ENCODE measurements around the gene SEC16A. TPM values are rescaled to one million over a fixed set of nuclear protein-coding genes. Genes with fewer than 3 reads are reported as not detected.
"Not testable (repeated sequence)": the region's sequence is repeated elsewhere in the genome, so short reads cannot be mapped to it uniquely, and the experiment has no call there.

SEC16A gene
- total and polyA plus RNA-seq, 4 donors, result 25.1 to 60.9 (median 45.1) TPM

DNA sequence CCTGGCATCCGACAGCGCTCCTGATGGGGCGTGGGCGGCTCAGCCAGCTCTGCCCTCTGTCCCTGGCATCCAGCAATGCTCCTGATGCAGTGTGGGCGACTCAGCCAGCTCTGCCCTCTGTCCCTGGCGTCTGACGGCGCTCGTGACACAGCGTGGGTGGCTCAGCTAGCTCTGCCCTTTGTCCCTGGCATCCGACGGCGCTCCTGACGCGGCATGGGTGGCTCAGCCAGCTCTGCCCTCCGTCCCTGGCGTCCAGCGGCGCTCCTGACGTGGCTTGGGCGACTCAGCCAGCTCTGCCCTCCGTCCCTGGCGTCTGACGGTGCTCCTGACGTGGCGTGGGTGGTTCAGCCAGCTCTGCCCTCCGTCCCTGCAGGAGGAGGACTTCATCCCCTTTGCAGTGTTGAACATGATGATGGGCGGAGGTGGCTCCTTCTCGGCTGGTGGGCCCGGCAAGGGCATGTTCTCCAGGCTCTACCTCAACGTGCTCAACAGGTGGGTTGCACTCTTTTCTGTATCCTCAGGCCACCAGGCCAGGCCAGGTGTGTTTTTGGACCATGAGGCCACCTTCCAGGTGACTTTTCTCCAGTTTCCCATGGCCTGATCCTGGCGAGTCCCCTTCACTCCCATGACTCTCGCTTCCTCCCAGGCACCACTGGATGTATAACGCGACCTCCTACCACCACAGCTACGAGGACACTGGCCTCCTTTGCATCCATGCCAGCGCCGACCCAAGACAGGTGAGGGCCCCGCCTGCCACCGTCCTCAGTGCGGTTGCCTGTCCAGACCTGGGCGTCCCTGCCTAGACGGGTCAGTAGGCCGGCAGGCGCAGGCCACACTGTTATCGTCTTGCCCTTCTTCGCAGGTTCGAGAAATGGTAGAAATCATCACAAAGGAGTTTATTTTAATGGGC, 64.4 kb downstream of the SEC16A start:
- H3K36me3 ChIP-seq (ENCODE audit: control insufficient read depth, insufficient read depth, low read length), result peaks cover 99% of the 10 kb centered on the region

GRCh38 chr9:136416914-136417313, 65.9 kb downstream of the SEC16A start:
- Histone ChIP-seq H3K36me3 (ENCODE audit: control insufficient read depth, insufficient read depth, low read length) (peaks cover 91% of the 10 kb centered on the region), H3K27me3 (ENCODE audit: control insufficient read depth, insufficient read depth, low read length) (no peaks in the 10 kb centered on the region), H3K9me3 (ENCODE audit: control insufficient read depth, insufficient read depth, low read length) (no peaks in the 10 kb centered on the region), H3K4me3 (ENCODE audit: low read depth, low read length) (no peak overlapping the region), H3K27ac (ENCODE audit: low read depth, low read length) (no peak overlapping the region), H3K4me1 (ENCODE audit: control insufficient read depth, insufficient read depth, low read length) (peaks cover 12% of the 10 kb centered on the region)
- WGBS (ENCODE audit: insufficient coverage), result 97% methylated on average over 19 of the region's 19 CpGs
- DNase-seq (ENCODE audit: low read depth in 4 of 6, low spot score in 6 of 6), result no peak

More for the DNA sequence above, 64.4 kb downstream of the SEC16A start:
- no peak for DNase-seq (ENCODE audit: low read depth in 4 of 6, low spot score in 6 of 6)
- H3K9me3 ChIP-seq (ENCODE audit: control insufficient read depth, insufficient read depth, low read length), result no peaks in the 10 kb centered on the region
- no peak overlapping the region for H3K27ac ChIP-seq (ENCODE audit: low read depth, low read length)
- H3K4me3 ChIP-seq (ENCODE audit: low read depth, low read length), result no peak overlapping the region
- WGBS (ENCODE audit: insufficient coverage), result 94% methylated on average over 48 of the region's 48 CpGs
- H3K27me3 ChIP-seq (ENCODE audit: control insufficient read depth, insufficient read depth, low read length), result no peaks in the 10 kb centered on the region
- peaks cover 5% of the 10 kb centered on the region for H3K4me1 ChIP-seq (ENCODE audit: control insufficient read depth, insufficient read depth, low read length)

- 100% methylated on average over 7 of the region's 8 CpGs for WGBS (ENCODE audit: insufficient coverage)
Measured at GRCh38 chr9:136416427-136416826, 66.4 kb downstream of the SEC16A start.

DNA sequence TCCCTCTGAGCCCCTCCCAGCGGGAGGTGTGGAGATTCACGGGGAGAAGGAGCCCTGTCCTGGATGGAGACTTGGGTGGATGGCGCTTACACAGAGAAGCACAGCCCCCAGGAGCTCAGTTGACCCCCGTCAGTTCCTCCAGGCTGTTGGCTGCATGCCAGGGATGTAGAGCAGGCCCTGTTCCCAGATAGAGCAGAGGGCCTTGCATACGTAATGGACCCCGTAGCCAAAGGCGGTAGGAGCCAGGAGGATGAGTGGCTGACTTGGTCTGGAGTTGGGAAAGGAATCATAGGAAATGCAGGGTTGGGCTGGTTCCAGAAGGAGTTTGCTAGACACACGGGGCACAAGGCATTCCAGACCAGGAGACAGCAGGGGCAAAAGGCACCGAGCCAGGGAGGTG, 69.9 kb downstream of the SEC16A start:
- peak in 3 of 6 donors; percentile 23 to 70 (median 54) for DNase-seq (ENCODE audit: low read depth in 4 of 6, low spot score in 6 of 6)
- Histone ChIP-seq H3K27me3 (ENCODE audit: control insufficient read depth, insufficient read depth, low read length) (no peaks in the 10 kb centered on the region), H3K9me3 (ENCODE audit: control insufficient read depth, insufficient read depth, low read length) (no peaks in the 10 kb centered on the region), H3K4me1 (ENCODE audit: control insufficient read depth, insufficient read depth, low read length) (peaks cover 40% of the 10 kb centered on the region), H3K27ac (ENCODE audit: low read depth, low read length) (no peak overlapping the region), H3K36me3 (ENCODE audit: control insufficient read depth, insufficient read depth, low read length) (peaks cover 60% of the 10 kb centered on the region), H3K4me3 (ENCODE audit: low read depth, low read length) (no peak overlapping the region)
- 37% methylated on average over 9 of the region's 9 CpGs for WGBS (ENCODE audit: insufficient coverage)

More at GRCh38 chr9:136416427-136416826, 66.4 kb downstream of the SEC16A start:
- H3K27me3 ChIP-seq (ENCODE audit: control insufficient read depth, insufficient read depth, low read length), result no peaks in the 10 kb centered on the region
- peaks cover 86% of the 10 kb centered on the region for H3K36me3 ChIP-seq (ENCODE audit: control insufficient read depth, insufficient read depth, low read length)
- peaks cover 16% of the 10 kb centered on the region for H3K4me1 ChIP-seq (ENCODE audit: control insufficient read depth, insufficient read depth, low read length)
- no peak for DNase-seq (ENCODE audit: low read depth in 4 of 6, low spot score in 6 of 6)
- no peak overlapping the region for H3K27ac ChIP-seq (ENCODE audit: low read depth, low read length)
- no peak overlapping the region for H3K4me3 ChIP-seq (ENCODE audit: low read depth, low read length)
- no peaks in the 10 kb centered on the region for H3K9me3 ChIP-seq (ENCODE audit: control insufficient read depth, insufficient read depth, low read length)

- DNase-seq (ENCODE audit: low read depth in 4 of 6, low spot score in 6 of 6), result no peak
- peaks cover 59% of the 10 kb centered on the region for H3K36me3 ChIP-seq (ENCODE audit: control insufficient read depth, insufficient read depth, low read length)
- H3K27ac ChIP-seq (ENCODE audit: low read depth, low read length), result no peak overlapping the region
- H3K4me1 ChIP-seq (ENCODE audit: control insufficient read depth, insufficient read depth, low read length), result peaks cover 40% of the 10 kb centered on the region
- peak overlapping the region; percentile 95 for H3K4me3 ChIP-seq (ENCODE audit: low read depth, low read length)
- no peaks in the 10 kb centered on the region for H3K9me3 ChIP-seq (ENCODE audit: control insufficient read depth, insufficient read depth, low read length)
- 66% methylated on average over 4 of the region's 4 CpGs for WGBS (ENCODE audit: insufficient coverage)
- no peaks in the 10 kb centered on the region for H3K27me3 ChIP-seq (ENCODE audit: control insufficient read depth, insufficient read depth, low read length)
Measured at GRCh38 chr9:136411378-136411777, 71.5 kb downstream of the SEC16A start.

GRCh38 chr9:136410500-136411287, 72.1 kb downstream of the SEC16A start, which contains the start of the genes ENTR1 and PMPCA:
Gene ENTR1 (minus strand): TSS chr9:136410614. CDS start chr9:136410397, 217 bp downstream.
Gene PMPCA (plus strand): TSS chr9:136410658. CDS start chr9:136410669, 11 bp downstream.
- under 1% methylated on average over 80 of the region's 83 CpGs for WGBS (ENCODE audit: insufficient coverage)
- Histone ChIP-seq H3K9me3 (ENCODE audit: control insufficient read depth, insufficient read depth, low read length) (no peaks in the 10 kb centered on the region), H3K36me3 (ENCODE audit: control insufficient read depth, insufficient read depth, low read length) (peaks cover 59% of the 10 kb centered on the region), H3K4me3 (ENCODE audit: low read depth, low read length) (peak within 1 kb of the TSS; percentile 95), H3K27me3 (ENCODE audit: control insufficient read depth, insufficient read depth, low read length) (no peaks in the 10 kb centered on the region), H3K27ac (ENCODE audit: low read depth, low read length) (peak within 1 kb of the TSS; percentile 69), H3K4me1 (ENCODE audit: control insufficient read depth, insufficient read depth, low read length) (peaks cover 40% of the 10 kb centered on the region)
- peak; percentile 64 to 97 (median 84) for DNase-seq (ENCODE audit: low read depth in 4 of 6, low spot score in 6 of 6)

DNA sequence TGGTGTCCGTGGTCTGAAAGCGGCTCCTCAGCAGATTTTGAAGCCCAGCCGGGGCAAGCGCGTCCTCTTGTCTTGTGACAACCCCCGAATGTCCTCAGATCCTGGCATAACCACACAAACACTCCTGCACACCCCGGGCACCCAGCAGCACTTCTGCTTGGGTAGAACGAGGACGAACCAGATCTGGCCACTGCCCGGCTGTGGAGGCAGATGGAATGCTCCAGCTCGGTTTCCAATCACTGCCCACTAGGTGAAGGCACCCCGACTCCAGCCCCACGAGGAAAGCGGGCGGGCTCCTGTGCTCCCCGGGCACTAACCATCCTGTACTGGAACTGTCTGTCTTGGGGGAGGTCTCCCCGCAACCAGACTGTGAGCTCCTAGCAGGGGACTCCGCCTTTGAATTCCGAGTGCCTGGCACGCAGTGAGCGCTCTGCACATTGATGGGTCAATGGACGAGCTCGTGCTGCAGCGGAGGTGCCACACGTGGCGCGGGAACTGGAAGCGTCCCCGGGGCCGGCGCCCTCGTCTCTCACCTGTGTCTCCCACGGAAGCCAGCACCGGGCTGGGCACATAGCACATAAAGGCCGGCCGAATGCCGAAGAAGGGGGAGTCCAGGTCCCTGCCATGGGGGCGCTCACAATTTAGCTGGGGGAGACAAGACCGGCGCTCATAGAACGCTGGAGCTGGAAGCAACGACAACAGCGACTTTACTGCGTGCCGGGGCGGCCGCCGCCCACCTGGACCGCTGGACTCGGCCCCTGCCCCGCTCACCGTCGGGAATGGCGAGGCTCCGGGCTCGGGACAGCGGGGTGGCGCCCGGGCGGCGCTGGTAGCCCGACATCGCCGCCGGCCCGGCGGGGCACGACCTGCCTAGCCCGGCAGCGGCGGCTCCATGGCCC, 73.0 kb downstream of the SEC16A start:
- H3K27me3 ChIP-seq (ENCODE audit: control insufficient read depth, insufficient read depth, low read length), result no peaks in the 10 kb centered on the region
- 10% methylated on average over 71 of the region's 71 CpGs for WGBS (ENCODE audit: insufficient coverage)
- no peak overlapping the region for H3K27ac ChIP-seq (ENCODE audit: low read depth, low read length)
- peaks cover 40% of the 10 kb centered on the region for H3K4me1 ChIP-seq (ENCODE audit: control insufficient read depth, insufficient read depth, low read length)
- peaks cover 59% of the 10 kb centered on the region for H3K36me3 ChIP-seq (ENCODE audit: control insufficient read depth, insufficient read depth, low read length)
- no peaks in the 10 kb centered on the region for H3K9me3 ChIP-seq (ENCODE audit: control insufficient read depth, insufficient read depth, low read length)
- peak overlapping the region; percentile 65 for H3K4me3 ChIP-seq (ENCODE audit: low read depth, low read length)
- peak in 2 of 6 donors; percentile 37 to 41 for DNase-seq (ENCODE audit: low read depth in 4 of 6, low spot score in 6 of 6)

- Histone ChIP-seq H3K27me3 (ENCODE audit: control insufficient read depth, insufficient read depth, low read length) (no peaks in the 10 kb centered on the region), H3K27ac (ENCODE audit: low read depth, low read length) (no peak overlapping the region), H3K4me3 (ENCODE audit: low read depth, low read length) (no peak overlapping the region), H3K36me3 (ENCODE audit: control insufficient read depth, insufficient read depth, low read length) (peaks cover 57% of the 10 kb centered on the region), H3K9me3 (ENCODE audit: control insufficient read depth, insufficient read depth, low read length) (no peaks in the 10 kb centered on the region), H3K4me1 (ENCODE audit: control insufficient read depth, insufficient read depth, low read length) (peaks cover 30% of the 10 kb centered on the region)
- 89% methylated on average over 6 of the region's 7 CpGs for WGBS (ENCODE audit: insufficient coverage)
- no peak for DNase-seq (ENCODE audit: low read depth in 4 of 6, low spot score in 6 of 6)
Measured at GRCh38 chr9:136407911-136408310, 74.9 kb downstream of the SEC16A start.

- Histone ChIP-seq H3K4me1 (ENCODE audit: control insufficient read depth, insufficient read depth, low read length) (peaks cover 28% of the 10 kb centered on the region), H3K36me3 (ENCODE audit: control insufficient read depth, insufficient read depth, low read length) (peaks cover 64% of the 10 kb centered on the region)
- not testable (repeated sequence) for H3K9me3 ChIP-seq (ENCODE audit: control insufficient read depth, insufficient read depth, low read length); H3K27me3 ChIP-seq (ENCODE audit: control insufficient read depth, insufficient read depth, low read length); H3K27ac ChIP-seq (ENCODE audit: low read depth, low read length); DNase-seq (ENCODE audit: low read depth in 4 of 6, low spot score in 6 of 6); H3K4me3 ChIP-seq (ENCODE audit: low read depth, low read length)
- WGBS (ENCODE audit: insufficient coverage), result 91% methylated on average over 16 of the region's 28 CpGs
Measured at GRCh38 chr9:136407061-136407460, 75.8 kb downstream of the SEC16A start.

Data from spinal cord (tissue), 10 donors.